Measurements from ENCODE around the gene NR1D2. TPM values are rescaled to one million over a fixed set of nuclear protein-coding genes. Genes with fewer than 3 reads are reported as not detected.
"Not testable (repeated sequence)": the region's sequence is repeated elsewhere in the genome, so short reads cannot be mapped to it uniquely, and the experiment has no call there.

Gene NR1D2
- total RNA-seq: 1 to 10 TPM; 3.6 to 4.0 TPM

- Mint-ChIP-seq H3K9me3 (no peaks in the 10 kb centered on the region), H3K4me1 (ENCODE audit: low read depth) (peaks cover 32% of the 10 kb centered on the region), H3K4me3 (peak within 1 kb of the TSS; percentile 84), H3K27me3 (peaks cover 10% of the 10 kb centered on the region), H3K27ac (peak within 1 kb of the TSS; percentile 93), H3K36me3 (ENCODE audit: low read depth) (no peaks in the 10 kb centered on the region)
- intact Hi-C loops (cut with micrococcal nuclease): loop anchor here (2.0 kb wide), 1 partner anchor 28 kb away; the partner anchor contains the start of genes NKIRAS1 and RPL15
- peak; percentile 46 for ATAC-seq
- ChIA-PET POLR2A (interaction anchor here (0.8 to 2.1 kb wide), 2 partner anchors 20 to 27 kb away, joined by 4 to 28 read pairs; partner anchors contain the start of genes NKIRAS1 and RPL15), CTCF (interaction anchor here (1.9 kb wide), 1 partner anchor 56 kb away, joined by 7 read pairs; no protein-coding TSS in a partner anchor)
- no peak for TF ChIP-seq CTCF (IDR thresholded peaks at IDR 0.05)
- peak; percentile 82 for DNase-seq
Measured at GRCh38 chr3:23944861-23945662, at the start of gene NR1D2. NR1D2 (plus strand) TSS chr3:23945286; CDS start chr3:23945579, 293 bp downstream.

DNA sequence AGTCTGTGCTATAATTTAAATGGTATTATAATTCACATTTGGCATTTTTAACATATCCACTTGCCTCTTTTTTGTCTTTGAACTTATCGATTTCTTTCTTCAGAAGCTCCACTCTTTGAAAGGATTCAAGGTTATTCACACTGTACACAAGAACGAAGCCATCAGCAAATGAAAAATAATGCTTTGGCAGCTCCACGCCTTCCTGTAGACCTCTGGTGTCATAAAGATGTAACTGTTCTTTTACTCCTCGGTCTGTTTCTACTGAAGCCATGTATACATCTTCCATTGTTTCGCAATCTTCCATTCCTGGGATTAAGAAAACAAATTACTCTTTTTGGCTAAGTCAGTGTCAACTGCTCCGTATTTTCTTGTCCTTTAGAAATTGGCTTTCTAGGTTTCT lies 44.3 kb upstream of the NR1D2 start:
- CTCF ChIA-PET: interaction anchor here (0.6 kb wide), 1 partner anchor 12 kb away, joined by 3 read pairs; no protein-coding TSS in a partner anchor
- ATAC-seq (no peak), DNase-seq (no peak)
- POLR2A ChIA-PET: no interaction called here
- H3K27ac Mint-ChIP-seq: no peak overlapping the region
- intact Hi-C loops (cut with micrococcal nuclease): no loop called here
- TF ChIP-seq CTCF (IDR thresholded peaks at IDR 0.05): no peak
- H3K4me3 Mint-ChIP-seq: no peak overlapping the region
- H3K36me3 Mint-ChIP-seq (ENCODE audit: low read depth): peaks cover 38% of the 10 kb centered on the region
- no peaks in the 10 kb centered on the region for H3K4me1 Mint-ChIP-seq (ENCODE audit: low read depth)
- no peaks in the 10 kb centered on the region for H3K9me3 Mint-ChIP-seq
- no peaks in the 10 kb centered on the region for H3K27me3 Mint-ChIP-seq

DNA sequence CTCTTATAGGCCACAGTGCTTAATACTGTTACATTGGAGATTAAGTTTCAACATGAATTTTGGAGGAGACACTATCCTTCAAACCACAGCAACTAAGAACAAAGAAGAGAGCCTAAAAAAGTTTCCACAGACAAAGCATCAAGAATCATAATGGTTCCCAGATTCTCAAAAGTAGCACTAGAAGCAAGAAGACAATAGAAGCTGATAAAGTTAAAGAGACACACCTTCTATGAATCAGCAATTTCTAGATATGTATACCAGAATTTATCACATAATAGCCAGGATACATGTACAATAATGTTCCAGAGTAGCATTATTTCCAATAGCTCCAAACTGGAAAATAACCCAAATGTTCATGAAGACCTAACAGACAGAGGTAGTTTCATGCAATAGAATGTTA lies 40.5 kb upstream of the NR1D2 start:
- POLR2A ChIA-PET: interaction anchor here (1.0 kb wide), 1 partner anchor 11 kb away, joined by 3 read pairs; no protein-coding TSS in a partner anchor
- no peak for TF ChIP-seq CTCF (IDR thresholded peaks at IDR 0.05)
- Mint-ChIP-seq H3K9me3 (no peaks in the 10 kb centered on the region), H3K27me3 (no peaks in the 10 kb centered on the region), H3K4me3 (no peak overlapping the region), H3K36me3 (ENCODE audit: low read depth) (peaks cover 27% of the 10 kb centered on the region), H3K27ac (no peak overlapping the region), H3K4me1 (ENCODE audit: low read depth) (no peaks in the 10 kb centered on the region)
- intact Hi-C loops (cut with micrococcal nuclease): no loop called here
- ATAC-seq: no peak
- CTCF ChIA-PET: no interaction called here
- DNase-seq: no peak

GRCh38 chr3:23909341-23909740 lies 35.7 kb upstream of the NR1D2 start:
- no peak overlapping the region for H3K4me3 Mint-ChIP-seq
- no peak for TF ChIP-seq CTCF (IDR thresholded peaks at IDR 0.05)
- DNase-seq (no peak), ATAC-seq (no peak)
- no peaks in the 10 kb centered on the region for H3K9me3 Mint-ChIP-seq
- H3K27me3 Mint-ChIP-seq: no peaks in the 10 kb centered on the region
- CTCF ChIA-PET: no interaction called here
- peaks cover 14% of the 10 kb centered on the region for H3K36me3 Mint-ChIP-seq (ENCODE audit: low read depth)
- peaks cover 4% of the 10 kb centered on the region for H3K4me1 Mint-ChIP-seq (ENCODE audit: low read depth)
- intact Hi-C loops (cut with micrococcal nuclease): no loop called here
- H3K27ac Mint-ChIP-seq: no peak overlapping the region
- POLR2A ChIA-PET: no interaction called here

GRCh38 chr3:23911397-23911796 lies 33.7 kb upstream of the NR1D2 start:
- DNase-seq: no peak
- peaks cover 2% of the 10 kb centered on the region for H3K27me3 Mint-ChIP-seq
- ATAC-seq: no peak
- no peak overlapping the region for H3K4me3 Mint-ChIP-seq
- H3K9me3 Mint-ChIP-seq: no peaks in the 10 kb centered on the region
- TF ChIP-seq CTCF (IDR thresholded peaks at IDR 0.05): no peak
- peaks cover 6% of the 10 kb centered on the region for H3K36me3 Mint-ChIP-seq (ENCODE audit: low read depth)
- CTCF ChIA-PET: interaction anchor here (2.0 kb wide), 1 partner anchor 23 kb away, joined by 5 read pairs; no protein-coding TSS in a partner anchor
- no peak overlapping the region for H3K27ac Mint-ChIP-seq
- POLR2A ChIA-PET: no interaction called here
- H3K4me1 Mint-ChIP-seq (ENCODE audit: low read depth): peaks cover 18% of the 10 kb centered on the region
- intact Hi-C loops (cut with micrococcal nuclease): loop anchor here (10.0 kb wide), 1 partner anchor 107 kb away; the partner anchor contains the start of gene UBE2E1

DNA sequence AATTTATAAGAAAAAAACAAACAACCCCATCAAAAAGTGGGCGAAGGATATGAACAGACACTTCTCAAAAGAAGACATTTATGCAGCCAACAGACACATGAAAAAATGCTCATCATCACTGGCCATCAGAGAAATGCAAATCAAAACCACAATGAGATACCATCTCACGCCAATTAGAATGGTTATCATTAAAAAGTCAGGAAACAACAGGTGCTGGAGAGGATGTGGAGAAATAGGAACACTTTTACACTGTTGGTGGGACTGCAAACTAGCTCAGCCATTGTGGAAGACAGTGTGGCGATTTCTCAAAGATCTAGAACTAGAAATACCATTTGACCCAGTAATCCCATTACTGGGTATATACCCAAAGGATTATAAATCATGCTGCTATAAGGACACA lies 32.8 kb upstream of the NR1D2 start:
- H3K36me3 Mint-ChIP-seq (ENCODE audit: low read depth); POLR2A ChIA-PET; H3K4me3 Mint-ChIP-seq; H3K27me3 Mint-ChIP-seq; H3K9me3 Mint-ChIP-seq; DNase-seq; ATAC-seq; H3K27ac Mint-ChIP-seq; CTCF ChIA-PET: not testable (repeated sequence)
- intact Hi-C loops (cut with micrococcal nuclease): loop anchor here (10.0 kb wide), 1 partner anchor 108 kb away; the partner anchor contains the start of gene UBE2E1
- H3K4me1 Mint-ChIP-seq (ENCODE audit: low read depth): peaks cover 18% of the 10 kb centered on the region

Measured in activated CD8-positive, alpha-beta T cell treated with anti-CD3 and anti-CD28 coated beads for 36 hours (primary cell).